ENCODE measurements around the gene CASKIN1. TPM values are rescaled to one million over a fixed set of nuclear protein-coding genes. Genes with fewer than 3 reads are reported as not detected.

Gene CASKIN1
- total and polyA plus RNA-seq, 2 of the 8 experiments (the other 6 are each of a cell fraction or from before 2014, with no cell fraction given), result 1.2 to 6.4 TPM

DNA sequence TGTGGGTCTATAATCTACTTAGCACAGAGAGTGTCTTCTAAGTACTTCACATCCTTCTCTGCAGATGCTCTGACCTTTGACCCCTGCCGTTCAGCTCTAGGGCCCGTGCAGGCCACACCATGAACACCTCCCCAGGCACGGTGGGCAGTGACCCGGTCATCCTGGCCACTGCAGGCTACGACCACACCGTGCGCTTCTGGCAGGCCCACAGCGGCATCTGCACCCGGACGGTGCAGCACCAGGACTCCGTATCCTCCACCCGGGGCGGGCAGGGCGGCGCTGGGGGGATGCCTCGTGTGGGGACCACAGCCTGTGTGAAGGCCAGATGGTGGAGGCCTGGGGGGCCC is 9.5 kb upstream of the CASKIN1 start:
- Histone ChIP-seq H2BK15ac (ENCODE audit: low read length) (peak overlapping the region; percentile 65), H3K79me1 (ENCODE audit: low read depth, low read length) (peaks cover 6% of the 10 kb centered on the region), H2BK5ac (ENCODE audit: low read depth, low read length) (peak overlapping the region; percentile 97), H3K18ac (ENCODE audit: extremely low read depth, low read length) (peak overlapping the region; percentile 71), H3K23ac (ENCODE audit: insufficient read length) (no peak overlapping the region), H3K4ac (replicated peaks; ENCODE audit: insufficient read length, low read depth, low read length) (peak overlapping the region; percentile 98), H3K79me2 (ENCODE audit: control insufficient read depth in 1 of 2, insufficient read depth in 2 of 2, low read length in 2 of 2) (peaks cover 0 to 7% of the 10 kb centered on the region in 2 experiments; a peak in 1 of 4 replicates), H3K4me3 (ENCODE audit: extremely low read depth in 1 of 4, insufficient read depth in 2 of 4, low read depth in 3 of 4, low read length in 4 of 4) (peak overlapping the region; percentile 78 to 97 (median 92)), H3K27me3 (replicated peaks in 1 of 4; ENCODE audit: control insufficient read depth in 3 of 4, extremely low read depth in 1 of 4, insufficient read depth in 3 of 4, low read length in 3 of 4) (no peaks in the 10 kb centered on the region; a peak in 2 of 7 replicates), H2AFZ (ENCODE audit: low read length) (no peak overlapping the region), H3K56ac (replicated peaks; ENCODE audit: insufficient read length, low read depth, low read length) (peak overlapping the region; percentile 95), H2BK20ac (ENCODE audit: low read length) (no peak overlapping the region), H3K4me1 (replicated peaks in 1 of 4; ENCODE audit: control insufficient read depth in 3 of 4, insufficient read depth in 4 of 4, low read length in 3 of 4) (peaks cover 0 to 14% (median 8%) of the 10 kb centered on the region in 4 experiments; a peak in 6 of 7 replicates), H3K23me2 (ENCODE audit: low read depth, low read length) (peaks cover 11% of the 10 kb centered on the region; the same call in 1 of the 2 replicates), H2BK12ac (ENCODE audit: low read depth, low read length) (0 out of 2 replicates have a peak overlapping the region, but pooled peaks have one; percentile 39), H3K9ac (replicated peaks in 1 of 4; ENCODE audit: extremely low read depth in 1 of 4, low read depth in 3 of 4, low read length in 3 of 4) (peak overlapping the region; percentile 55 to 94 (median 85)), H2AK5ac (ENCODE audit: low read depth, low read length) (peak overlapping the region; percentile 77; the same call in 1 of the 2 replicates), H4K91ac (replicated peaks; ENCODE audit: insufficient read length, low read length) (peak overlapping the region; percentile 75), H3K27ac (ENCODE audit: low read depth, low read length) (no peak overlapping the region), H4K8ac (ENCODE audit: extremely low read depth, insufficient read depth, low read length) (peak overlapping the region; percentile 9; the same call in 1 of the 2 replicates), H3K9me3 (ENCODE audit: insufficient read depth in 2 of 2, low read depth in 1 of 2, low read length in 1 of 2) (no peaks in the 10 kb centered on the region), H2BK120ac (replicated peaks; ENCODE audit: low read depth, low read length) (peak overlapping the region; percentile 57), H3K14ac (ENCODE audit: insufficient read length) (no peak overlapping the region), H3K4me2 (ENCODE audit: insufficient read depth in 1 of 2, low read depth in 2 of 2, low read length in 2 of 2) (peak overlapping the region; percentile 87 to 91), H4K20me1 (replicated peaks in 1 of 2; ENCODE audit: control insufficient read depth in 1 of 2, insufficient read depth in 2 of 2, low read length in 2 of 2) (peaks cover 0 to 14% of the 10 kb centered on the region in 2 experiments), H4K5ac (ENCODE audit: insufficient read length, low read depth, low read length) (peak overlapping the region; percentile 89), H3K36me3 (ENCODE audit: control insufficient read depth in 2 of 4, insufficient read depth in 4 of 4, low read length in 3 of 4) (peaks cover 4 to 34% (median 12%) of the 10 kb centered on the region in 4 experiments; a peak in 6 of 8 replicates)
- ChIA-PET CTCF (ENCODE audit: partially characterized antibody) (interaction anchor here (1.0 to 1.4 kb wide), 2 partner anchors 11 to 13 kb away, joined by 3 read pairs; no protein-coding TSS in a partner anchor), POLR2A (ENCODE audit: partially characterized antibody) (interaction anchor here (0.6 to 15.1 kb wide), 16 partner anchors 9 to 58 kb away, joined by 3 to 156 read pairs (median 4); partner anchors contain the start of genes CASKIN1, DNASE1L2, ECI1 and PGP)
- TF ChIP-seq RXRA (IDR thresholded peaks at IDR 0.05; ENCODE audit: insufficient read depth, low read depth, low read length) (no peak), POLR2A (IDR thresholded peaks at IDR 0.05; ENCODE audit: control extremely low read depth in 1 of 2, low read depth in 2 of 2, low read length in 2 of 2) (peak in 1 of 2 experiments; percentile 21; a peak in 1 of 3 replicates), HDAC6 (IDR thresholded peaks at IDR 0.05; ENCODE audit: low read depth, low read length) (no peak)
- no peak for FAIRE-seq
- WGBS, 2 experiments (ENCODE audit: extremely low coverage in 1 of 2, insufficient coverage in 1 of 2, insufficient read length in 1 of 2, insufficient replicate concordance in 2 of 2, low coverage in 1 of 2, low lambda C conversion rate in 2 of 2, missing lambda C conversion rate in 1 of 2), result 46% methylated on average over 16 of the region's 16 CpGs; no CpG with 5 or more reads in 1 of the 2 experiments
- DNase-seq (ENCODE audit: low read depth in 1 of 2, low spot score in 2 of 2), result no peak

Measured in H1 (cell line).